Loucy (cell line): ENCODE results near the gene MTHFD2L.

Experiments used
- H2AFZ ChIP-seq: fragments of 200-600 bp; sonication (generic); 2 replicates; pipeline ENCODE4 v1.6.0; 2016; ENCODE audit warnings: antibody characterized with exemption, mild to moderate bottlenecking, low read length, moderate library complexity
- H3F3A ChIP-seq: fragments of 200-600 bp; 2 replicates; pipeline ENCODE4 v1.6.0; 2016; ENCODE audit warnings: antibody characterized with exemption, low read depth, mild to moderate bottlenecking
- H3K27me3 ChIP-seq: fragments of 200-600 bp; sonication (generic); 2 replicates; pipeline ENCODE4 v1.6.1; 2014; ENCODE audit warnings: low read length, mild to moderate bottlenecking; ENCODE audit not compliant: insufficient read depth, poor library complexity, severe bottlenecking
- H3K36me3 ChIP-seq: fragments of 200-600 bp; sonication (generic); 2 replicates; pipeline ENCODE4 v1.6.1; 2016; ENCODE audit warnings: low read length; ENCODE audit not compliant: insufficient read depth
- H3K4me1 ChIP-seq: fragments of 200-600 bp; sonication (generic); 2 replicates; pipeline ENCODE4 v1.5.1; 2014; ENCODE audit warnings: low read length, mild to moderate bottlenecking; ENCODE audit not compliant: insufficient read depth, poor library complexity, severe bottlenecking
- H3K4me2 ChIP-seq: fragments of 200-600 bp; sonication (generic); 2 replicates; pipeline ENCODE4 v1.6.0; 2014; ENCODE audit warnings: antibody characterized with exemption, low read length, low read depth, mild to moderate bottlenecking; ENCODE audit not compliant: poor library complexity, severe bottlenecking
- H3K4me3 ChIP-seq: fragments of 200-600 bp; sonication (generic); 2 replicates; pipeline ENCODE4 v1.5.1; 2014; ENCODE audit warnings: low read length, mild to moderate bottlenecking, mixed read lengths; ENCODE audit not compliant: poor library complexity, severe bottlenecking
- H3K79me2 ChIP-seq: fragments of 200-600 bp; sonication (generic); 2 replicates; pipeline ENCODE4 v1.6.1; 2014; ENCODE audit warnings: low read length; ENCODE audit not compliant: insufficient read depth
- H3K9ac ChIP-seq: fragments of 200-600 bp; sonication (generic); 2 replicates; pipeline ENCODE4 v1.6.0; 2014; ENCODE audit warnings: mild to moderate bottlenecking, low read depth, low read length, moderate library complexity; ENCODE audit not compliant: poor library complexity, severe bottlenecking
- H3K9me2 ChIP-seq: fragments of 200-600 bp; sonication (generic); replicated peaks from 2 replicates; pipeline ENCODE4 v1.6.1; 2016; ENCODE audit warnings: low read depth, low read length, mixed read lengths
- H3K9me3 ChIP-seq: fragments of 200-600 bp; sonication (generic); 2 replicates; pipeline ENCODE4 v1.6.1; 2014; ENCODE audit warnings: mild to moderate bottlenecking, antibody characterized with exemption, low read length, low read depth; ENCODE audit not compliant: insufficient read depth
- H4K20me1 ChIP-seq: fragments of 200-600 bp; sonication (generic); 2 replicates; pipeline ENCODE4 v1.6.0; 2014; ENCODE audit warnings: antibody characterized with exemption, low read length, mild to moderate bottlenecking; ENCODE audit not compliant: insufficient read depth, poor library complexity, severe bottlenecking
- CTCF ChIP-seq: fragments of 200-600 bp; sonication (generic); conservative IDR thresholded peaks from 2 replicates; pipeline ENCODE4 v1.5.1; 2014; ENCODE audit warnings: mild to moderate bottlenecking, antibody characterized with exemption, low read length
- EZH2phosphoT487 ChIP-seq: fragments of 200-600 bp; IDR thresholded peaks from 2 replicates; pipeline ENCODE4 v1.6.1; 2018; ENCODE audit warnings: antibody characterized with exemption, mild to moderate bottlenecking, moderate library complexity, borderline replicate concordance

Gene MTHFD2L

GRCh38 chr4:74309223-74309622, 151.3 kb downstream of the MTHFD2L start:
- Histone ChIP-seq H3K4me3 (peak overlapping the region; percentile 30), H3F3A (peaks cover 4% of the 10 kb centered on the region; the same call in 1 of the 2 replicates), H3K79me2 (no peaks in the 10 kb centered on the region), H3K27me3 (no peaks in the 10 kb centered on the region), H3K36me3 (no peaks in the 10 kb centered on the region), H4K20me1 (no peaks in the 10 kb centered on the region), H3K4me1 (peaks cover 21% of the 10 kb centered on the region), H3K9me3 (no peaks in the 10 kb centered on the region), H3K9ac (no peak overlapping the region), H3K9me2 (no peaks in the 10 kb centered on the region), H2AFZ (peak overlapping the region; percentile 71), H3K4me2 (peak overlapping the region; percentile 52)
- no peak for TF ChIP-seq EZH2phosphoT487
- no peak for TF ChIP-seq CTCF

- H3K9ac ChIP-seq, result no peak overlapping the region
- peak overlapping the region; percentile 19 for H3K4me2 ChIP-seq
These were observed 153.9 kb downstream of the MTHFD2L start for GRCh38 chr4:74311696-74312313.

GRCh38 chr4:74314329-74314728, 156.4 kb downstream of the MTHFD2L start:
- no peaks in the 10 kb centered on the region for H3K36me3 ChIP-seq
- no peak for TF ChIP-seq EZH2phosphoT487
- no peak for TF ChIP-seq CTCF
- H3K4me1 ChIP-seq, result peaks cover 5% of the 10 kb centered on the region
- no peak overlapping the region for H3K9ac ChIP-seq
- no peak overlapping the region for H3K4me3 ChIP-seq
- H2AFZ ChIP-seq, result no peak overlapping the region
- no peaks in the 10 kb centered on the region for H3F3A ChIP-seq
- H4K20me1 ChIP-seq, result no peaks in the 10 kb centered on the region
- no peaks in the 10 kb centered on the region for H3K79me2 ChIP-seq
- H3K4me2 ChIP-seq, result no peak overlapping the region
- no peaks in the 10 kb centered on the region for H3K9me3 ChIP-seq
- no peaks in the 10 kb centered on the region for H3K27me3 ChIP-seq
- H3K9me2 ChIP-seq, result no peaks in the 10 kb centered on the region

More at GRCh38 chr4:74311696-74312313, 153.9 kb downstream of the MTHFD2L start:
- H2AFZ ChIP-seq, result peak overlapping the region; percentile 42; the same call in 1 of the 2 replicates
- no peaks in the 10 kb centered on the region for H3K36me3 ChIP-seq
- no peaks in the 10 kb centered on the region for H3K9me2 ChIP-seq
- H3K4me3 ChIP-seq, result no peak overlapping the region
- H3K27me3 ChIP-seq, result no peaks in the 10 kb centered on the region
- H3F3A ChIP-seq, result peaks cover 4% of the 10 kb centered on the region; the same call in 1 of the 2 replicates
- H4K20me1 ChIP-seq, result no peaks in the 10 kb centered on the region
- peak; percentile 85 for TF ChIP-seq CTCF
- TF ChIP-seq EZH2phosphoT487, result no peak
- H3K79me2 ChIP-seq, result no peaks in the 10 kb centered on the region
- peaks cover 21% of the 10 kb centered on the region for H3K4me1 ChIP-seq
- H3K9me3 ChIP-seq, result no peaks in the 10 kb centered on the region
